Measurements from ENCODE around the gene MED16. TPM values are rescaled to one million over a fixed set of nuclear protein-coding genes. Genes with fewer than 3 reads are reported as not detected.

The MED16 gene
- total and polyA plus RNA-seq, 2 of the 13 experiments (the other 11 are each of a cell fraction or from before 2014, with no cell fraction given): 13.3 to 14.8 TPM

- TF ChIP-seq KDM3A (CRISPR knock-in tag; IDR thresholded peaks at IDR 0.05; ENCODE audit: low read depth) (no peak), ZNF704 (CRISPR knock-in tag; IDR thresholded peaks at IDR 0.05; ENCODE audit: borderline replicate concordance) (no peak), NR0B2 (CRISPR knock-in tag; IDR thresholded peaks at IDR 0.05) (0 out of 2 replicates have a peak, but pooled peaks have one; percentile 82), RBFOX2 (IDR thresholded peaks at IDR 0.05; ENCODE audit: low read depth, low read length) (peak; percentile 79), ZFY (CRISPR knock-in tag; IDR thresholded peaks at IDR 0.05) (peak; percentile 39; the same call in 1 of the 2 replicates), ZFP36 (IDR thresholded peaks at IDR 0.05; ENCODE audit: borderline replicate concordance, low read depth, low read length, partially characterized antibody) (no peak), ARID4A (CRISPR knock-in tag; IDR thresholded peaks at IDR 0.05; ENCODE audit: borderline replicate concordance) (peak; percentile 50; the same call in 1 of the 2 replicates), ZMYM3 (CRISPR knock-in tag; IDR thresholded peaks at IDR 0.05) (peak; percentile 88), YEATS4 (CRISPR knock-in tag; IDR thresholded peaks at IDR 0.05; ENCODE audit: borderline replicate concordance) (peak; percentile 22; the same call in 1 of the 2 replicates), AGO1 (IDR thresholded peaks at IDR 0.05; ENCODE audit: low read depth, low read length, poor library complexity, severe bottlenecking) (peak; percentile 80), HNRNPLL (IDR thresholded peaks at IDR 0.05; ENCODE audit: low read depth, low read length, poor library complexity, severe bottlenecking) (peak; percentile 31), ZNF235 (CRISPR knock-in tag; IDR thresholded peaks at IDR 0.05; ENCODE audit: borderline replicate concordance) (peak; percentile 24; the same call in 1 of the 2 replicates), ZNF607 (CRISPR knock-in tag; IDR thresholded peaks at IDR 0.05; ENCODE audit: borderline replicate concordance) (peak; percentile 48; the same call in 1 of the 2 replicates), ZNF101 (CRISPR knock-in tag; IDR thresholded peaks at IDR 0.05; ENCODE audit: borderline replicate concordance, low read depth) (no peak), TOPORS (CRISPR knock-in tag; IDR thresholded peaks at IDR 0.05) (no peak), MEIS1 (CRISPR knock-in tag; IDR thresholded peaks at IDR 0.05; ENCODE audit: borderline replicate concordance) (peak; percentile 60), SP1 (IDR thresholded peaks at IDR 0.05) (no peak), SP1 (CRISPR knock-in tag; IDR thresholded peaks at IDR 0.05) (peak; percentile 37; the same call in 1 of the 2 replicates), SKI (IDR thresholded peaks at IDR 0.05; ENCODE audit: partially characterized antibody) (peak; percentile 20), ZNF343 (CRISPR knock-in tag; IDR thresholded peaks at IDR 0.05) (peak; percentile 66; the same call in 1 of the 2 replicates), ZNF7 (CRISPR knock-in tag; IDR thresholded peaks at IDR 0.05) (no peak), MXD4 (CRISPR knock-in tag; IDR thresholded peaks at IDR 0.05) (peak; percentile 91), ZNF275 (CRISPR knock-in tag; IDR thresholded peaks at IDR 0.05; ENCODE audit: borderline replicate concordance) (0 out of 2 replicates have a peak, but pooled peaks have one; percentile 37)
Observed at GRCh38 chr19:925087-925525, 32.1 kb upstream of the MED16 start (continued).
